Panc1 (cell line): ENCODE data around the gene TRPM5. TPM values are rescaled to one million over a fixed set of nuclear protein-coding genes. Genes with fewer than 3 reads are reported as not detected.

ENCODE experiments used
- ATAC-seq: fragments of 200-7000 bp; cut with Tn5 transposase; 2 replicates; pipeline ENCODE4 v1.9.1; 2020; ENCODE audit warnings: mild to moderate bottlenecking, moderate library complexity
- BruUV-seq: library from RNA; stranded (reverse); fragments of 400-500 nt; replicated peaks from 2 replicates; lab custom pipeline; 2021; lab: Mats Ljungman, UMichigan
- CTCF ChIA-PET: fragments of 300-600 bp; sonication (Branson Sonifier 250); formaldehyde crosslinking; loops from one replicate; lab custom pipeline; 2022; ENCODE audit warnings: antibody characterized with exemption; lab: Charles Lee
- POLR2A ChIA-PET: fragments of 300-600 bp; sonication (Branson Sonifier 250); formaldehyde crosslinking; loops from one replicate; lab custom pipeline; 2022; ENCODE audit warnings: antibody characterized with exemption; lab: Charles Lee
- DNase-seq: peaks from one replicate; pipeline ENCODE4 v3.0.0-alpha.2; 2010; ENCODE audit warnings: low read depth, low spot score
- H3K27ac ChIP-seq: 2 replicates; pipeline ENCODE4 v1.5.1; 2011; ENCODE audit warnings: mild to moderate bottlenecking, low read length, inconsistent platforms
- H3K27me3 ChIP-seq: fragments of 200-500 bp; sonication (Bioruptor generic); 2 replicates; pipeline ENCODE4 v1.6.0; 2014; ENCODE audit warnings: low read length, inconsistent platforms; ENCODE audit not compliant: control insufficient read depth, insufficient read depth
- H3K36me3 ChIP-seq: fragments of 200-500 bp; sonication (Bioruptor generic); 2 replicates; pipeline ENCODE4 v1.5.1; 2014; ENCODE audit warnings: inconsistent platforms, mild to moderate bottlenecking, low read length, moderate library complexity; ENCODE audit not compliant: control insufficient read depth, insufficient read depth
- H3K4me1 ChIP-seq: 2 replicates; pipeline ENCODE4 v1.5.1; 2011; ENCODE audit warnings: inconsistent platforms, mild to moderate bottlenecking, low read length, moderate library complexity; ENCODE audit not compliant: control insufficient read depth, insufficient read depth
- H3K4me3 ChIP-seq, 2 experiments: 2 replicates each; pipeline ENCODE4 v1.5.1; 2011 to 2012; ENCODE audit warnings: low read depth in 2 of 2, low read length in 2 of 2, mild to moderate bottlenecking in 2 of 2, inconsistent platforms in 1 of 2, moderate library complexity in 1 of 2
- H3K9me3 ChIP-seq: fragments of 200-500 bp; sonication (Bioruptor generic); 2 replicates; pipeline ENCODE4 v1.5.1; 2014; ENCODE audit warnings: low read depth, mild to moderate bottlenecking, inconsistent platforms, low read length, moderate library complexity; ENCODE audit not compliant: control insufficient read depth, insufficient read depth
- POLR2AphosphoS5 ChIP-seq: IDR thresholded peaks from 2 replicates; pipeline ENCODE4 v1.6.1; 2012; ENCODE audit warnings: mild to moderate bottlenecking, low read depth, low read length, moderate library complexity
- in situ Hi-C: cut with HindIII; loops from 2 replicates; pipeline ENCODE4 v1.10.0; 2016; ENCODE audit warnings: low sequenced_read_pairs, low pct_unique_long_range_greater_than_20kb
- intact Hi-C: fragments of 100-400 bp; cut with micrococcal nuclease; formaldehyde crosslinking; loops from one replicate; pipeline ENCODE4 v1.10.0; 2022; ENCODE audit not compliant: unreplicated experiment
- total RNA-seq: library from RNA; stranded (reverse); gene quantifications from one replicate; pipeline ENCODE4 v1.2.1, GENCODE V29; 2021; ENCODE audit not compliant: unreplicated experiment
- TF ChIP-seq, protein P1 (sequence below): fragments of 450-650 bp; IDR thresholded peaks from 2 replicates; pipeline ENCODE4 v1.5.1; 2017; ENCODE audit warnings: mild to moderate bottlenecking
- TF ChIP-seq, protein P2 (sequence below), 2 experiments: IDR thresholded peaks; 2 replicates each; pipeline ENCODE4 v1.6.1; 2011 to 2012; ENCODE audit warnings: low read depth in 2 of 2, control low read depth in 1 of 2, low read length in 1 of 2, mild to moderate bottlenecking in 1 of 2, moderate library complexity in 1 of 2; ENCODE audit not compliant: insufficient read depth in 1 of 2

Gene TRPM5
- total RNA-seq, 1 experiment from 2014 or later = 0.08 TPM

DNA sequence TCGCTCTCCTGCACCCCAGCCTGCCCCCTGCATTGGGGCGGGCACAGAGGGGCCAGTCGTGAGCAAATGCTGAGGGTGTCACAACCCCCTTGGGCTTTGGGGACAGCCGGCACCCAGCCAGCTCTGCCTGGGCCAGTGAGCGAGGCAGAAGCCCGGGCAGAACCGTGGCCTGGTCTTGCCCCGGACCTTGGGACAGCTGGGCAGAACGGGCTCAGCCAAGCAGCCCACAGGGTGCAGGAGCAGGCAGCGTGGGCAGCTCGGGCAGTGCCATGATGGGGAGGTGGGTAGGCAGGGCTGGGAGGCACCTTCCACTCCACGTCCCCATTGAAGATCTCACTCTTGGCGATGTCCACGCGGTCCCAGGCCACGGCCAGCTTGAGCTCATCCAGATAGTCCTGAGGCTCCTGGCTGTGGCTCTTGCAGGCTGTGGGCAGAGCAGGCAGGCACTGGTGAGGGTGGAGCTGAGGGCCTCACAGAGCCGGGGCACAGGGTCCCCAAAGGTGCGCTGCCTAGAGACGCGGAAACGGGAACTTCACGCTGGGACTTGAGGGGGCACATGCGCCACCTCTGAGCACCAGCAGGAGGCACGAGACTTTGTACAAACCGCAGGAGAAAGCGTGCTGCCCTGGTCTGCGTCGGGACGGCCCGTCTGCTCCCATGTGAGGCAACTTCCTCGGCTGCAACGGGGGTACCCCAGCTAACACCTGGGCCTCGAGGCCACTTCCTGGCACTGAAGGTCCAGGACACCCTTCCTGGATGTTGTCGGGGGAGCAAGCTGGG is 28.5 kb downstream of the TRPM5 start:
- no TSS peak for BruUV-seq
- H3K9me3 ChIP-seq = no peaks in the 10 kb centered on the region
- in situ Hi-C loops = no loop called here
- no peaks in the 10 kb centered on the region for H3K36me3 ChIP-seq
- intact Hi-C loops = no loop called here
- H3K27me3 ChIP-seq = no peaks in the 10 kb centered on the region
- peaks cover 7% of the 10 kb centered on the region; the same call in 1 of the 2 replicates for H3K4me1 ChIP-seq
- ATAC-seq (no peak), DNase-seq (no peak)
- H3K4me3 ChIP-seq = no peak overlapping the region
- H3K27ac ChIP-seq = no peak overlapping the region
- TF ChIP-seq, protein P1, sequence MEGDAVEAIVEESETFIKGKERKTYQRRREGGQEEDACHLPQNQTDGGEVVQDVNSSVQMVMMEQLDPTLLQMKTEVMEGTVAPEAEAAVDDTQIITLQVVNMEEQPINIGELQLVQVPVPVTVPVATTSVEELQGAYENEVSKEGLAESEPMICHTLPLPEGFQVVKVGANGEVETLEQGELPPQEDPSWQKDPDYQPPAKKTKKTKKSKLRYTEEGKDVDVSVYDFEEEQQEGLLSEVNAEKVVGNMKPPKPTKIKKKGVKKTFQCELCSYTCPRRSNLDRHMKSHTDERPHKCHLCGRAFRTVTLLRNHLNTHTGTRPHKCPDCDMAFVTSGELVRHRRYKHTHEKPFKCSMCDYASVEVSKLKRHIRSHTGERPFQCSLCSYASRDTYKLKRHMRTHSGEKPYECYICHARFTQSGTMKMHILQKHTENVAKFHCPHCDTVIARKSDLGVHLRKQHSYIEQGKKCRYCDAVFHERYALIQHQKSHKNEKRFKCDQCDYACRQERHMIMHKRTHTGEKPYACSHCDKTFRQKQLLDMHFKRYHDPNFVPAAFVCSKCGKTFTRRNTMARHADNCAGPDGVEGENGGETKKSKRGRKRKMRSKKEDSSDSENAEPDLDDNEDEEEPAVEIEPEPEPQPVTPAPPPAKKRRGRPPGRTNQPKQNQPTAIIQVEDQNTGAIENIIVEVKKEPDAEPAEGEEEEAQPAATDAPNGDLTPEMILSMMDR = no peak
- no peak for TF ChIP-seq POLR2AphosphoS5
- TF ChIP-seq, protein P2, sequence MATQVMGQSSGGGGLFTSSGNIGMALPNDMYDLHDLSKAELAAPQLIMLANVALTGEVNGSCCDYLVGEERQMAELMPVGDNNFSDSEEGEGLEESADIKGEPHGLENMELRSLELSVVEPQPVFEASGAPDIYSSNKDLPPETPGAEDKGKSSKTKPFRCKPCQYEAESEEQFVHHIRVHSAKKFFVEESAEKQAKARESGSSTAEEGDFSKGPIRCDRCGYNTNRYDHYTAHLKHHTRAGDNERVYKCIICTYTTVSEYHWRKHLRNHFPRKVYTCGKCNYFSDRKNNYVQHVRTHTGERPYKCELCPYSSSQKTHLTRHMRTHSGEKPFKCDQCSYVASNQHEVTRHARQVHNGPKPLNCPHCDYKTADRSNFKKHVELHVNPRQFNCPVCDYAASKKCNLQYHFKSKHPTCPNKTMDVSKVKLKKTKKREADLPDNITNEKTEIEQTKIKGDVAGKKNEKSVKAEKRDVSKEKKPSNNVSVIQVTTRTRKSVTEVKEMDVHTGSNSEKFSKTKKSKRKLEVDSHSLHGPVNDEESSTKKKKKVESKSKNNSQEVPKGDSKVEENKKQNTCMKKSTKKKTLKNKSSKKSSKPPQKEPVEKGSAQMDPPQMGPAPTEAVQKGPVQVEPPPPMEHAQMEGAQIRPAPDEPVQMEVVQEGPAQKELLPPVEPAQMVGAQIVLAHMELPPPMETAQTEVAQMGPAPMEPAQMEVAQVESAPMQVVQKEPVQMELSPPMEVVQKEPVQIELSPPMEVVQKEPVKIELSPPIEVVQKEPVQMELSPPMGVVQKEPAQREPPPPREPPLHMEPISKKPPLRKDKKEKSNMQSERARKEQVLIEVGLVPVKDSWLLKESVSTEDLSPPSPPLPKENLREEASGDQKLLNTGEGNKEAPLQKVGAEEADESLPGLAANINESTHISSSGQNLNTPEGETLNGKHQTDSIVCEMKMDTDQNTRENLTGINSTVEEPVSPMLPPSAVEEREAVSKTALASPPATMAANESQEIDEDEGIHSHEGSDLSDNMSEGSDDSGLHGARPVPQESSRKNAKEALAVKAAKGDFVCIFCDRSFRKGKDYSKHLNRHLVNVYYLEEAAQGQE (IDR thresholded peaks at IDR 0.05; ENCODE audit: insufficient read depth in 1 of 2, low read depth in 2 of 2, low read length in 1 of 2) = 0 out of 4 replicates have a peak, but pooled peaks of 1 of the 2 experiments have one; percentile 48
- ChIA-PET POLR2A (no interaction called here), CTCF (interaction anchor here (1.0 to 1.1 kb wide), 2 partner anchors 109 to 116 kb away, joined by 3 to 5 read pairs; no protein-coding TSS in a partner anchor)

DNA sequence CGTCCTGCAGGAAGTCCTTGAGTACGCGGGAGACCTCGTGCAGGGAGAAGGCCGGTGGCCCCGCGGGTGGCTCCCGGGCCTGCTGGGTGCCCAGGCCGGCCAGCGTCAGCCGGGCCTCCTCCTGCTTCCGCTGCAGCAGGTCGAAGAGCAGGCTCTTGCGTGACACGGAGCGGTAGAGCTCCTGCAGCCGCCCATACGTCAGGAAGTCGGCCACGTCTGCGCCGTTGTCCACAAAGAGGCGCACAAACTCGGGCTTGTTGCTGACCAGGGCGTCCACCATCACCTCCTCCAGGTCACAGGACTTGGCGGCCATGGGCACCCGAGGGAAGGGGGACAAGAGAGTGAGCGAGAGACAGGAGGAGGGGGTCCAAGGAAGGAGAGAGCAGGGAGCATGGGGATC is 29.1 kb downstream of the TRPM5 start:
- H3K4me1 ChIP-seq = peaks cover 3% of the 10 kb centered on the region; the same call in 1 of the 2 replicates
- POLR2A ChIA-PET = no interaction called here
- H3K27me3 ChIP-seq = no peaks in the 10 kb centered on the region
- H3K4me3 ChIP-seq = no peak overlapping the region
- no peak for ATAC-seq
- no peaks in the 10 kb centered on the region for H3K9me3 ChIP-seq
- no peaks in the 10 kb centered on the region for H3K36me3 ChIP-seq
- no TSS peak for BruUV-seq
- intact Hi-C loops (no loop called here), in situ Hi-C loops (no loop called here)
- CTCF ChIA-PET = interaction anchor here (1.0 to 1.1 kb wide), 2 partner anchors 109 to 116 kb away, joined by 3 to 5 read pairs; no protein-coding TSS in a partner anchor
- no peak for DNase-seq
- TF ChIP-seq, protein P1 = no peak
- TF ChIP-seq, protein P2 (IDR thresholded peaks at IDR 0.05; ENCODE audit: insufficient read depth in 1 of 2, low read depth in 2 of 2, low read length in 1 of 2) = no peak
- no peak overlapping the region for H3K27ac ChIP-seq
